Measurements from ENCODE around the gene ILDR1. TPM values are rescaled to one million over a fixed set of nuclear protein-coding genes. Genes with fewer than 3 reads are reported as not detected.

ILDR1 gene
- total and polyA plus RNA-seq, 7 experiments from 2014 or later, result 0.19 to 0.31 TPM; not detected in 5

GRCh38 chr3:121988146-121988545 is 33.9 kb downstream of the ILDR1 start:
- no peak overlapping the region for H3K27ac Mint-ChIP-seq

GRCh38 chr3:121985846-121986245 is 36.2 kb downstream of the ILDR1 start:
- intact Hi-C loops (cut with micrococcal nuclease), result no loop called here
- Histone ChIP-seq H3K9me3 (ENCODE audit: control insufficient read depth in 2 of 3, low read length in 3 of 3) (no peaks in the 10 kb centered on the region), H3K27ac (ENCODE audit: low read depth, low read length) (no peak overlapping the region), H3K4me3 (ENCODE audit: low read length) (no peak overlapping the region), H3K27me3 (ENCODE audit: control insufficient read depth in 2 of 2, insufficient read depth in 2 of 2, low read length in 2 of 2) (no peaks in the 10 kb centered on the region), H3K36me3 (ENCODE audit: control insufficient read depth in 2 of 3, insufficient read depth in 3 of 3, low read length in 3 of 3) (no peaks in the 10 kb centered on the region), H3K4me1 (ENCODE audit: control insufficient read depth in 2 of 2, insufficient read depth in 2 of 2, low read length in 2 of 2) (no peaks in the 10 kb centered on the region)
- CTCF ChIA-PET, result no interaction called here
- Mint-ChIP-seq H3K4me1 (peaks cover 0 to 17% (median 0%) of the 10 kb centered on the region in 7 donors), H3K27me3 (peaks cover 0 to 22% (median 8%) of the 10 kb centered on the region in 5 donors), H3K27ac (no peak overlapping the region), H3K9me3 (peaks cover 4 to 31% (median 17%) of the 10 kb centered on the region in 11 donors), H3K36me3 (peaks cover 0 to 14% (median 5%) of the 10 kb centered on the region in 5 donors), H3K4me3 (no peak overlapping the region)
- POLR2A ChIA-PET, result no interaction called here
- no peak for DNase-seq
- no peak for ATAC-seq

More at GRCh38 chr3:121988146-121988545, 33.9 kb downstream of the ILDR1 start:
- no peak for ATAC-seq
- ChIA-PET CTCF (no interaction called here), POLR2A (no interaction called here)
- Histone ChIP-seq H3K36me3 (ENCODE audit: control insufficient read depth in 2 of 3, insufficient read depth in 3 of 3, low read length in 3 of 3) (no peaks in the 10 kb centered on the region), H3K4me1 (ENCODE audit: control insufficient read depth in 2 of 2, insufficient read depth in 2 of 2, low read length in 2 of 2) (no peaks in the 10 kb centered on the region), H3K27ac (ENCODE audit: low read depth, low read length) (no peak overlapping the region), H3K9me3 (ENCODE audit: control insufficient read depth in 2 of 3, low read length in 3 of 3) (no peaks in the 10 kb centered on the region), H3K4me3 (ENCODE audit: low read length) (no peak overlapping the region), H3K27me3 (ENCODE audit: control insufficient read depth in 2 of 2, insufficient read depth in 2 of 2, low read length in 2 of 2) (no peaks in the 10 kb centered on the region)
- H3K4me3 Mint-ChIP-seq, result no peak overlapping the region
- intact Hi-C loops (cut with micrococcal nuclease), result no loop called here
- peaks cover 0 to 22% (median 6%) of the 10 kb centered on the region in 5 donors for H3K27me3 Mint-ChIP-seq
- peaks cover 0 to 11% (median 5%) of the 10 kb centered on the region in 5 donors for H3K36me3 Mint-ChIP-seq
- H3K4me1 Mint-ChIP-seq, result peaks cover 0 to 11% (median 0%) of the 10 kb centered on the region in 7 donors
- no peak for DNase-seq
- H3K9me3 Mint-ChIP-seq, result peaks cover 4 to 25% (median 15%) of the 10 kb centered on the region in 11 donors

- Mint-ChIP-seq H3K27me3 (peaks cover 0 to 17% (median 8%) of the 10 kb centered on the region in 5 donors), H3K4me1 (peaks cover 0 to 18% (median 0%) of the 10 kb centered on the region in 7 donors), H3K36me3 (peaks cover 4 to 17% (median 11%) of the 10 kb centered on the region in 5 donors), H3K4me3 (no peak overlapping the region), H3K9me3 (peaks cover 8 to 50% (median 24%) of the 10 kb centered on the region in 11 donors), H3K27ac (no peak overlapping the region)
- H3K4me3 ChIP-seq (ENCODE audit: low read length), result no peak overlapping the region
- no peak for DNase-seq
- no peak overlapping the region for H3K27ac ChIP-seq (ENCODE audit: low read depth, low read length)
- no peaks in the 10 kb centered on the region for H3K9me3 ChIP-seq (ENCODE audit: control insufficient read depth in 2 of 3, low read length in 3 of 3)
- no peak for ATAC-seq
- POLR2A ChIA-PET, result no interaction called here
- intact Hi-C loops (cut with micrococcal nuclease), result no loop called here
- H3K36me3 ChIP-seq (ENCODE audit: control insufficient read depth in 2 of 3, insufficient read depth in 3 of 3, low read length in 3 of 3), result no peaks in the 10 kb centered on the region
- H3K27me3 ChIP-seq (ENCODE audit: control insufficient read depth in 2 of 2, insufficient read depth in 2 of 2, low read length in 2 of 2), result no peaks in the 10 kb centered on the region
- no peaks in the 10 kb centered on the region for H3K4me1 ChIP-seq (ENCODE audit: control insufficient read depth in 2 of 2, insufficient read depth in 2 of 2, low read length in 2 of 2)
- CTCF ChIA-PET, result no interaction called here
Measured at GRCh38 chr3:121981473-121981872, 40.6 kb downstream of the ILDR1 start.

- H3K36me3 Mint-ChIP-seq, result peaks cover 4 to 15% (median 11%) of the 10 kb centered on the region in 5 donors
- no peak overlapping the region for H3K4me3 Mint-ChIP-seq
- ChIA-PET POLR2A (no interaction called here), CTCF (no interaction called here)
- H3K9me3 Mint-ChIP-seq, result peaks cover 8 to 48% (median 24%) of the 10 kb centered on the region in 11 donors
- ATAC-seq (no peak), DNase-seq (no peak)
- H3K27ac ChIP-seq (ENCODE audit: low read depth, low read length), result no peak overlapping the region
- H3K4me1 Mint-ChIP-seq, result peaks cover 0 to 18% (median 0%) of the 10 kb centered on the region in 7 donors
- no peaks in the 10 kb centered on the region for H3K9me3 ChIP-seq (ENCODE audit: control insufficient read depth in 2 of 3, low read length in 3 of 3)
- no peaks in the 10 kb centered on the region for H3K36me3 ChIP-seq (ENCODE audit: control insufficient read depth in 2 of 3, insufficient read depth in 3 of 3, low read length in 3 of 3)
- H3K27me3 Mint-ChIP-seq, result peaks cover 0 to 17% (median 8%) of the 10 kb centered on the region in 5 donors
- H3K4me3 ChIP-seq (ENCODE audit: low read length), result no peak overlapping the region
- intact Hi-C loops (cut with micrococcal nuclease), result no loop called here
- no peaks in the 10 kb centered on the region for H3K27me3 ChIP-seq (ENCODE audit: control insufficient read depth in 2 of 2, insufficient read depth in 2 of 2, low read length in 2 of 2)
- H3K4me1 ChIP-seq (ENCODE audit: control insufficient read depth in 2 of 2, insufficient read depth in 2 of 2, low read length in 2 of 2), result no peaks in the 10 kb centered on the region
- no peak overlapping the region for H3K27ac Mint-ChIP-seq
Measured at GRCh38 chr3:121980450-121980796, 41.6 kb downstream of the ILDR1 start.

- Histone ChIP-seq H3K4me3 (ENCODE audit: low read length) (no peak overlapping the region), H3K4me1 (ENCODE audit: control insufficient read depth in 2 of 2, insufficient read depth in 2 of 2, low read length in 2 of 2) (no peaks in the 10 kb centered on the region), H3K9me3 (ENCODE audit: control insufficient read depth in 2 of 3, low read length in 3 of 3) (no peaks in the 10 kb centered on the region), H3K27ac (ENCODE audit: low read depth, low read length) (no peak overlapping the region), H3K36me3 (ENCODE audit: control insufficient read depth in 2 of 3, insufficient read depth in 3 of 3, low read length in 3 of 3) (no peaks in the 10 kb centered on the region), H3K27me3 (ENCODE audit: control insufficient read depth in 2 of 2, insufficient read depth in 2 of 2, low read length in 2 of 2) (no peaks in the 10 kb centered on the region)
- POLR2A ChIA-PET, result no interaction called here
- intact Hi-C loops (cut with micrococcal nuclease), result no loop called here
- CTCF ChIA-PET, result no interaction called here
- Mint-ChIP-seq H3K27ac (peak overlapping the region in 1 of 9 donors; percentile 43), H3K9me3 (peaks cover 6 to 43% (median 24%) of the 10 kb centered on the region in 11 donors), H3K4me1 (peaks cover 0 to 18% (median 0%) of the 10 kb centered on the region in 7 donors), H3K36me3 (peaks cover 4 to 14% (median 11%) of the 10 kb centered on the region in 5 donors), H3K27me3 (peaks cover 0 to 17% (median 8%) of the 10 kb centered on the region in 5 donors), H3K4me3 (no peak overlapping the region)
- no peak for ATAC-seq
- no peak for DNase-seq
Measured at GRCh38 chr3:121979734-121980449, 42.2 kb downstream of the ILDR1 start.

GRCh38 chr3:121979246-121979645 is 42.8 kb downstream of the ILDR1 start:
- no peak overlapping the region for H3K4me3 ChIP-seq (ENCODE audit: low read length)
- H3K36me3 ChIP-seq (ENCODE audit: control insufficient read depth in 2 of 3, insufficient read depth in 3 of 3, low read length in 3 of 3), result no peaks in the 10 kb centered on the region
- H3K36me3 Mint-ChIP-seq, result peaks cover under 1 to 15% (median 9%) of the 10 kb centered on the region in 5 donors
- H3K4me1 Mint-ChIP-seq, result peaks cover 0 to 18% (median 0%) of the 10 kb centered on the region in 7 donors
- intact Hi-C loops (cut with micrococcal nuclease), result no loop called here
- no peaks in the 10 kb centered on the region for H3K4me1 ChIP-seq (ENCODE audit: control insufficient read depth in 2 of 2, insufficient read depth in 2 of 2, low read length in 2 of 2)
- ATAC-seq (no peak), DNase-seq (no peak)
- H3K27ac Mint-ChIP-seq, result no peak overlapping the region
- ChIA-PET POLR2A (no interaction called here), CTCF (no interaction called here)
- H3K9me3 ChIP-seq (ENCODE audit: control insufficient read depth in 2 of 3, low read length in 3 of 3), result no peaks in the 10 kb centered on the region
- H3K27me3 ChIP-seq (ENCODE audit: control insufficient read depth in 2 of 2, insufficient read depth in 2 of 2, low read length in 2 of 2), result no peaks in the 10 kb centered on the region
- H3K27me3 Mint-ChIP-seq, result peaks cover 0 to 17% (median 6%) of the 10 kb centered on the region in 5 donors
- H3K9me3 Mint-ChIP-seq, result peaks cover 4 to 40% (median 21%) of the 10 kb centered on the region in 11 donors
- H3K4me3 Mint-ChIP-seq, result no peak overlapping the region
- no peak overlapping the region for H3K27ac ChIP-seq (ENCODE audit: low read depth, low read length)

- Mint-ChIP-seq H3K4me3 (no peak overlapping the region), H3K4me1 (peaks cover 0 to 18% (median 0%) of the 10 kb centered on the region in 7 donors), H3K27ac (no peak overlapping the region), H3K9me3 (peaks cover 0 to 28% (median 9%) of the 10 kb centered on the region in 11 donors), H3K36me3 (peaks cover 0 to 12% (median 6%) of the 10 kb centered on the region in 5 donors), H3K27me3 (peaks cover 0 to 17% (median 0%) of the 10 kb centered on the region in 5 donors)
- Histone ChIP-seq H3K4me1 (ENCODE audit: control insufficient read depth in 2 of 2, insufficient read depth in 2 of 2, low read length in 2 of 2) (no peaks in the 10 kb centered on the region), H3K4me3 (ENCODE audit: low read length) (no peak overlapping the region), H3K27ac (ENCODE audit: low read depth, low read length) (no peak overlapping the region), H3K27me3 (ENCODE audit: control insufficient read depth in 2 of 2, insufficient read depth in 2 of 2, low read length in 2 of 2) (no peaks in the 10 kb centered on the region), H3K36me3 (ENCODE audit: control insufficient read depth in 2 of 3, insufficient read depth in 3 of 3, low read length in 3 of 3) (no peaks in the 10 kb centered on the region), H3K9me3 (ENCODE audit: control insufficient read depth in 2 of 3, low read length in 3 of 3) (no peaks in the 10 kb centered on the region)
- intact Hi-C loops (cut with micrococcal nuclease), result no loop called here
- CTCF ChIA-PET, result no interaction called here
- DNase-seq (no peak), ATAC-seq (no peak)
- POLR2A ChIA-PET, result no interaction called here
Measured at GRCh38 chr3:121976727-121977126, 45.3 kb downstream of the ILDR1 start.

Measured in naive thymus-derived CD4-positive, alpha-beta T cell (primary cell).